ENCODE results near the gene SNRPF.
"Not testable (repeated sequence)": the region's sequence is repeated elsewhere in the genome, so short reads cannot be mapped to it uniquely, and the experiment has no call there.

Gene SNRPF

DNA sequence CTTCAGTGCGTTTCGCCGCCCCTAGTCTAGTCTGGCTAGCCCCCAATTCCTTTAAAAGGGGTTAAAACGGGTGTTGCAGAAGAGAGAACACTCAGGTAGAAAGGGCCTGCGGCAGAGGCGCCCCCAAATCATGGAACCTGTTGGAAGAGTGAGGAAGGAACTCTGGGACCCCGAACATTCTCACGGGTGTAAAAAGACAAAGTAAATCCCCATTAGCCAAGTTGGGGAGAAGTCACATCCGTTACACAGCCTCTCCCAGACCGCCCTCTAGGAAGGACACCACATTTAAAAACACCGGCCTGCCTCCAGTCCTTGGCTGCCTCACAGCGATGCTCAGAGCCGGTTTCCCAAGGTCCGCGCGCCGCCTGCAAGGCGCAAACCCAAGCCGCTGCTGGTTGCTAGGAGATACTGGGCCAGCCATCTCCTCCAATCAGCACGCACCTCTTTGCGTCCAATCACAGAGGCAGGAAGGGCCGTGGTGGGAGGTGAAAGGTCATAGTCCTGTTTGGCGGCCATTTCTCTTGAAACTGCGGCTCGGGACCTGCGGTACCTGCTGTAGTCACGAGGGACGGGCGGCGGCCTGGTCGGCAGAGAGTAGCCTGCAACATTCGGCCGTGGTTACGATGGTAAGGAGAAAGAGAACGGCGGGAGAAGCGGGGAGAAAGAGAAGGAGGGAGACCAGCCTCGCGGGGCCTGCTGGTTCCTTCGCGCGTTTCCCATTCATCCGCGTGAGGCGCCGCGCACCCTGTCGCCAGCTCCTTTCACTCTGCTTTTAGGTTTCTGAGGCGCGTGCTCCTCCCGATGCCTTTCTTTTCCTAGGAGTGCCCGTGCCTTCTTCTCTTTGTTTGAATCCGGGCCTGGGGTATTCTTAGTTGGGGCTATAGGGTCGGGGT is at the start of gene SNRPF:
Gene SNRPF, plus strand, starts transcription at position 502 of the 893 bp plus-strand sequence. Its CDS starts 122 bp downstream, at position 624.
- peak; percentile 87 for DNase-seq (ENCODE audit: extremely low read depth, insufficient read length)
- H3K4me3 ChIP-seq (replicated peaks; ENCODE audit: low read depth, low read length), result peak within 1 kb of the TSS; percentile 87
- no peak for TF ChIP-seq CTCF (IDR thresholded peaks at IDR 0.05; ENCODE audit: insufficient read depth, low read length, poor library complexity, severe bottlenecking)
- no peaks in the 10 kb centered on the region; the same call in 1 of the 2 replicates for H3K36me3 ChIP-seq (ENCODE audit: control insufficient read depth, insufficient read depth, low read length)
- H3K27me3 ChIP-seq (replicated peaks; ENCODE audit: control insufficient read depth, insufficient read depth, low read length), result no peaks in the 10 kb centered on the region

- H3K4me3 ChIP-seq (replicated peaks; ENCODE audit: low read depth, low read length), result no peak overlapping the region
- TF ChIP-seq CTCF (IDR thresholded peaks at IDR 0.05; ENCODE audit: insufficient read depth, low read length, poor library complexity, severe bottlenecking), result no peak
- no peak for DNase-seq (ENCODE audit: extremely low read depth, insufficient read length)
- H3K36me3 ChIP-seq (ENCODE audit: control insufficient read depth, insufficient read depth, low read length), result no peaks in the 10 kb centered on the region
- H3K27me3 ChIP-seq (replicated peaks; ENCODE audit: control insufficient read depth, insufficient read depth, low read length), result no peaks in the 10 kb centered on the region
Measured at GRCh38 chr12:95809000-95809680, 49.6 kb upstream of the SNRPF start.

- Histone ChIP-seq H3K36me3 (ENCODE audit: control insufficient read depth, insufficient read depth, low read length) (no peaks in the 10 kb centered on the region), H3K27me3 (replicated peaks; ENCODE audit: control insufficient read depth, insufficient read depth, low read length) (no peaks in the 10 kb centered on the region), H3K4me3 (replicated peaks; ENCODE audit: low read depth, low read length) (no peak overlapping the region)
- no peak for DNase-seq (ENCODE audit: extremely low read depth, insufficient read length)
- TF ChIP-seq CTCF (IDR thresholded peaks at IDR 0.05; ENCODE audit: insufficient read depth, low read length, poor library complexity, severe bottlenecking), result no peak
Measured at GRCh38 chr12:95810411-95810810, 48.3 kb upstream of the SNRPF start.

DNA sequence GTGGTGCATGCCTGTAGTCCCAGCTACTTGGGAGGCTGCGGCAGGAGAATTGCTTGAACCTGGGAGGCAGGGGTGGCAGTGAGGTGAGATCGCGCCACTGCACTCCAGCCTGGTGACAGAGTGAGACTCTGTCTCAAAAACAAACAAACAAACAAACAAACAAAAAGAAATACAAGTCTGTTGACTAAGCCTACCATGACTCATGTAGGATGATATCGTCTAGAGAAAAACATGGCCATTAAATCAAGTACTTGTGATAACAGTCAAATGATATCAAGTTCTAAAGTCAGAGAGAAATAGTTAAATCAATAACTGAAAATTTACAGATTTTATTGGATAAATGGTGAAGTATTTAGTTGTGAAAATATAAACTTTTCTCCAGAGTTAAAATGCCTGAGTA is 46.6 kb upstream of the SNRPF start:
- not testable (repeated sequence) for H3K4me3 ChIP-seq (replicated peaks; ENCODE audit: low read depth, low read length); H3K27me3 ChIP-seq (replicated peaks; ENCODE audit: control insufficient read depth, insufficient read depth, low read length); DNase-seq (ENCODE audit: extremely low read depth, insufficient read length); H3K36me3 ChIP-seq (ENCODE audit: control insufficient read depth, insufficient read depth, low read length)

GRCh38 chr12:95815632-95816212 is 43.0 kb upstream of the SNRPF start:
- H3K27me3 ChIP-seq (replicated peaks; ENCODE audit: control insufficient read depth, insufficient read depth, low read length), result no peaks in the 10 kb centered on the region; the same call in 1 of the 2 replicates
- no peaks in the 10 kb centered on the region for H3K36me3 ChIP-seq (ENCODE audit: control insufficient read depth, insufficient read depth, low read length)
- H3K4me3 ChIP-seq (replicated peaks; ENCODE audit: low read depth, low read length), result no peak overlapping the region
- DNase-seq (ENCODE audit: extremely low read depth, insufficient read length), result no peak
- TF ChIP-seq CTCF (IDR thresholded peaks at IDR 0.05; ENCODE audit: insufficient read depth, low read length, poor library complexity, severe bottlenecking), result peak; percentile 55

All from GM06990 (cell line).